ENCODE measurements around the gene SH2D5.
A peak's percentile ranks its signal among the peaks of the same experiment; 100 is the strongest.
"Not testable (repeated sequence)": the region's sequence is repeated elsewhere in the genome, so short reads cannot be mapped to it uniquely, and the experiment has no call there.

Gene SH2D5

DNA sequence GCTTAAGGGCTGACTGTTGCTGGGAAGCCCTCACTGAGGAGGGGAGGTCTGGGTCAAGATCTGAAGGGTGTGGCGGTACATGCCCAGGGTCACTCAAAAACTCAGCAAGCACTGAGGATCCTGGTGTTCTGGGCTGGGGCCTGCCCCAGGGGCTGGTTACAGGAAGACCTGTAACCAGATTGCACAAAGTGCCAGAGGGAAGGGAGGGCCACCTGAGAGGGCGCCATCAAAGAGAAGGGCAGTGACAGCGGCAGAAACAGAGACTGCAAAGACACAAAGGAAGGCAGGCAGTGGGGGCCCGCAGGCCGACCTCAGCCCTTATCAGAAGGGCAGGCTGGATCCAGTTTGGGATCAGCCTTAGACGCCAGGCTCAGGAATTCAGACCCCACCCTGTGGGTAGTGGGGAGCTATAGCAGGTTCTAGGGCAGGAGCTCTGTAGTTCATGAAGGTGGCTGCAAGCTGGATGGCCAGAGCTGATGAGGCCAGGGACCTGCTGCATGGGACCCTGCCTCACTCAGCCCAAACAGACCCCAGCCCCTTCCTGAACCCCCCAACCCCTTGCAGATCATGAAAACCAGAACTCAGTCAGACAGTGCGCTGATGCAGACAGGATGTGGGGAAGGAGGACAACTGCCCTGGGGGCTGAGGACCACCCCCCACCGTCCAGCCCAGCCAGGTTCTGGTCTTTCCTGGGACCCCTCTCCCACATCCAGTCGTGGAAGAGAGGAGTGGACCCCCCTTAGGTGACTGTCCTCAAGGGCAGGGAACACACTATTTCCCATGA, 3.9 kb downstream of the SH2D5 start:
- no peak for DNase-seq (ENCODE audit: low read depth)

DNA sequence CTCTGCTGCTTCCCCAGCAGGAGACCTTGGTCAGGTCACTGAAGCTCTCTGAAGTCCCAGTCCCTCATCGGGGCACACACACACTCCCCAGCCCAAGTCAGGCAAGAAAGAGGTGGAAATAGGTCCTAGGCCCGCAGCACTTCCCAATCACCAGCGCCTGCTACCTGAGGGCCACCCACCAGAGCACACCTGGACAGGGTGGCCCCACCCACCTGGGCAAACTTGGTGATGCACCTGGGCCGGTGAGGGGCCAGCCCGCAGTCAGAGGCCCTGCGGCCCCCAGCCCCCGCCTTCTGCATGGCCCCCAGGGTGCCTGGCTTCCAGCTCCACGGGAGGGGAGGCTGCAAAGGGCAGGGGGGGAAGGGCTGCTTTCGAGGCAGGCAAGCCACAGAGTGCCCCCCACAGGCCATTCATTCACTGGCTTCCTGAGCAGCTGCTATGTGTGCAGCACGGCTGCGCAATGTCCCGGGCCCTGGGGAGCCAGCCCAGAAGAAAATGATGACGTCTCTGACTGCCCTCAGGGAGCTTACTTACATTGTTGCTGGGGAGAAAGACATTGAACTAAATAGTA, 4.7 kb downstream of the SH2D5 start:
- no peak for DNase-seq (ENCODE audit: low read depth)

DNA sequence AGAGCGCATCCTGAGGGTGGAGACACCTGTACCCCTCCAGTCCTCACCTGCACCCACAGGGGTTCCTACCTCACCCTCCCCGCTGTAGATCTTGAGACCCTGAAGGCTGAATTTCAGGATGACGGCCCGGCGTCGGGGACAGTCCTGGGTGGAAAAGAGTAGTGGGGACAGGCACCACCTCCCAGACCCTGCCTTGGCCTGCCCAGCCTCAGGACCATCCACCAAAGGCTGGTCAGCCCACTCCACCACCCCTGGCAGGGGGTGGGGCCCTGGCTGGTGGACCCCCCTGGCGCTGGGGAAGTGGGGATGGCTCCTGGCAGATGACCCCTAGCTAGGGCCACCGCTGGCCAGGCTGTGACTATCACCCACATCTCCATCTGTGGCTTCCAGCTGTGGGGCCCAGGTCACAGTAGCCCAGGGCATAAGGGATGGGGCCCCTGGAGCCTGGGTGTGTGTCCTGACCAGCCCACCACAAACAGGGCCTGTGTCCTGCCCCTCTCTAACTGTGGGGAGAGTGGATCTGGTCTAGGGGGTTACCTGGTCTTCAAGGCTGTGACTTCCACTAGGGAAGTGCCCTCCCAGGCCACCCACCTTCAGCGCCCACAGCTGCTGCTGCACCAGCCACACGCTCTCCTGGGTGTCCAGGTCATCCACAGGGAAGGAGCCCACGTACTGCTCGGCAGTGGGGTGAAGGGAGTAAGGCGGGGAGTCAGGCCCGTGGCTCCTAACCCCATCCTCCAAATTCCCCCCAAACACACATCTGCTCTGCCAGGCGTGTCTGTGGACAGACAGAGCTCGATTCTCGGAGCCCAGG, 5.4 kb downstream of the SH2D5 start:
- no peak for DNase-seq (ENCODE audit: low read depth)

DNA sequence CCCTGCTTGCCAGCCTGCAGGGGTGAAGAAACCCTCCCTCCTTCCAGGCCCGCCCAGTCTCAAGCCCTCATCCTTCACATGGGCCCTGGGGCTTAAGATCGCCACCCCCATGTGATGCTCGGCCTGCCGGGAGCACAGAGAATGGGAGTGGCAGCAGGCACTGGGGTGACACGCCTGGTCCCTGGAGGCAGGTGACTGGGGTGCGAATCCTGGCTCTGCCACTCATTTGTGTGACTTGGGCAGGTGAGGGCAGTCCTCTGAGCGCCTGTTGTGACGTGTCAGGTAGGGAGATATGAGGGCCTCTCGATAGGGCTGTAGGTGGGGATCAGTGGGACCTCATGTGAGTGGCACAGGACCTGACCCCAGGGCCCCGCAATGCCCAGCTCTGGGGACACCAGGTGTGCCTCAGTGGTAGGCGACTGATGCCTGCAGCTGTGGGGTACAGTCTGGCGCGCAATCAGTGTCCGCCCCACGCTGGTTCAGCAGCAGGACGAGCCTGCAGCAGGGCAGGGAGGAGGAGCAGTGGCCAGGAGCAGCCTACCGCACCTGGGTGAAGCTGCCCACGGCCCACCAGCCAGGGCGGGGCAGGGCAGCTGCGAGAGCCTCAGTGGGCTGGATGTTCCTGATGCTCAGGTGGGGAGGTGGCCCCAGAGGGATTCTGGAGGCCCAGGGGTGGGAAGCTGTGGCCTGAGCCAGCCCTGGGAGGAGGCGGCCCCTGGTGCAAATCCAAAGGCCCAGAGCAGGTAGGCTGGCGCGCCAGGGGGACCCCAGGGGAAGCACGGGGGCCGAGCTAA, 6.2 kb downstream of the SH2D5 start:
- no peak for DNase-seq (ENCODE audit: low read depth)

DNA sequence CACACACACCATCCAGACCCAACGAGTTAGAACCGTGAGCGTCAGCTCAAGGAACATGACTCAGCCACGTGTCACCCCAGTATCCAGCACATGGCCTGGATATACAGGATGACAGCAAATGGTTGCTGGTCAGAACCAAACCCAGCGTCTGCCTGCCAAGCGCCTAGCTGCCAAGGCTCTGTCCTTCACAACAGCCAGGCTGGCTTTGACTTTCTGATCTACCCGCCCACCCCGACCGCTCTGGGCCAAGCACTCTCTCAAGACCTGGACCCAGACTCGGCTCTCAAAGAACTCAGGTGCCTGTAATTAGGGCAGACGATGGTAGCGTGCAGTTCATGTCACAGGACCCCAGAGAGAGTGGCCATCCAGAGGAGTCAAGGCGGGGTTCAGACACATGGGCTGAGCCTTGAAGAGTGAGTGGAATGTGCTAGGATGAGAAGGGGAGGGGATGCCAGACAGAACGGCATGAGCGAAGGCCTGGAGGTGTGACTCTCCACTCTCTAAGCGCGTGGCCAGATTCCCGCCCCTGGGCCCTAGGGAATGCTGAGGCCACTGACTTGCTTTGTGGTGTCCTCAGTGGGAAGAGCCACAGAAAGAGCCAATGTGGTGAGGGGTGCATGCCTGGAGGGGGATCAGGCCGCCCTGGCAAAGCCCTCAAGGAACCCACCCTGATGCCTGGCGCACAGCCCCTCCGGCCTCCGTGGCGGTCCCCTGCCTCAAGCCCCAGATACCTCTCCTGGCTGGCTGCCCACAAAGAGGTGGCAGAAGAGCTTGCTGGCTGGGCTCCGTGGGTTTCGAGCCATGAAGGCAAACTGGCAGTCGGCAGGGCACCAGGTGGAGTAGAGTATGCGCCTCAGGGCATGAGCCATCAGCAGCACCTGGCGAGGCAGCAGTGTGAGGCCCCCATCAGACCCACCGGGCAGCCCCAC, 7.0 kb downstream of the SH2D5 start:
- DNase-seq (ENCODE audit: low read depth), result no peak

DNA sequence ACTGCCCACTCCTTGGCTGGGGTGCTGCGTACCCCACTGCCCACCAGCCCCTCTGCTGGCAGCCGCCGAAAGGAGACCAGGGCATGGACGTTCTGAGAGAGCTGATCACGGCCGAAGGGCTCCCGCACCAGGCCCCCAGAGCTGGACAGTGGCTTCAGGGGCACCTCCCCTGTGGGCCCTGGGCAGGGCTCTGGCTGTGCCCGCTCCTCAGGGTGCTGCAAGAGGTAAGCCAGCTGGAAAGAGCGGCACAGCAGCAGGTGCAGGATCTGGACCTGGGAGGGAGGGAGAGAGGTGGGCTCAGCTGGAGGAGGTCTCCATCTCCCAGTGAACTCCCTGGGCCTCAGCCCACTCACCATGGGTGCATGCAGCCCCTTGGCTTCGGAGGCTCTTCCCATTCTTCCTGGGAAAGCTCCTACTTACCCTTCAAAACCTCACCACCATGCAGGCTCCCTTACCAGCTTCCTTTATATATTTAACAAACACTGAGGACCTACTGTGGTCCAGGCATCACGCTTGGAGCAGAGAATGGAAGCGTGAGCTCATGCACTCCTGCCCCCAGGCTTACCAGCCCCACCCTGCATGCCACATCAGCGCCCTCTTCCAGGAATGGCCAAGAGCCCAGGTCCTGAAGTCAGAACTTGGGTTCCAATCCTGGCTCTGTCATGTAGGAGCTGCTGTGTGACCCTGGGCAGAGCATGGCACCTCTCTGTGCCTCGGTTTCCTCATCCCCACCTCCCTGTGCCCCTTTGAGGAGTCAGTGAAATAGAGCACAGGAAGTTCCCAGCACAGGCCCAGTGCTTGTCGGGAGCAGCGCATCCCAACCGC, 7.9 kb downstream of the SH2D5 start:
- DNase-seq (ENCODE audit: low read depth), result no peak

DNA sequence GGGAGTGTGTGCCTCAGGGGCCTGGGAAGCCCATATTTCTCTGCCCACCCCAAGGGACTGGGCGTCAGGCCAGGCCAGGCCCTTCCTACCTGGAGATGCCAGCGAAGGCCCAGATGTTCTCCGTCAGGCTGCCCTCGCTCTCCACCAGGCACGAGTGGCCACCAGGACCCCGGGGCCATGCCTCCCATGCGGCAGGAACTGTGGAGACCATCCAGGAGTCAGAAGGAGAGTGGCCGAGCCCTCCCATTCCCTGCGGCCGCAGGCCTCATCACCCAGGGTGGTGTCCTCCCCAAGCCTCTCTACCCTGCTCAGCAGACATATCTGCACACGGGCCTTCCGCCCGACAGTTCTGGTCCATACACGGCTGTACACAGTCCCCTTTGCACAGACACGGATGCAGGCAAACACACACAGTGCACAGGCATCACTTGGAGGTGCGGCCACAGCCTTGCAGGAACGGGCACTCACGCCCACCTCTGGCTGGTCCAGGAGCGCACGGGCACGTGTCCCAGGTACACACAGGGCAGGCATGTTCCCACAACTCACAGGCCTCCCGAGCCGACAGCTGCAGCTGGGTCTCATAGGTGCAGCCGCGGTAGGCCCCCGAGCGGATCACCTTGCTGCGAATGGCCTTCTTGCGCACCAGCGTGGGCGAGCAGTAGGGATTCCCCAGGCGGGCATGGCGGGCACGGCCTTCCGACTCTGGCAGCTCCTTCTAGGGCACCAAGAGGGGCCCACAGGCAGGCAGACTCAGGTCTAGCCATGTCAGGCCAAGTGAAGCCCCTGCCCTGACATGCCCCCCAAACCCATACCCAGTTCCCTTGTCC, 8.8 kb downstream of the SH2D5 start:
- no peak for DNase-seq (ENCODE audit: low read depth)

DNA sequence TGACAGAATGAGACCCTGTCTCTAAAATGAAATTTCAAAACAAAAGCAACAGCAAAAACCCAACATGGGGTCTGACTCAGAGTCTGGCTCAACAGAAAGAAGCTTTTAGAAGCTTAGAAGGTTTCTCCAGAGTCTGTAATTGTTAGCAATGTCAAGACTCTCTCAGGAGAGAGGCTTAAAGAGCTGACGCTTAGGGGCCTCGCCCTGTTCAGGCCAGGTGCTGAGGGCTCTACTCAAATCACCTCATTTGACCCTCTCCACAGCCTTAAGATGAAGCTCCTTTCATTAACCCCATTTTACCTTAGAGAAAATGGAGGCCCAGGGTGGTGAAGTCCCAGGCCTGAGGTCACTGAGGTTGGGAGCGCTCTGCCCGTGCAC, 9.4 kb downstream of the SH2D5 start:
- DNase-seq (ENCODE audit: low read depth), result no peak

DNA sequence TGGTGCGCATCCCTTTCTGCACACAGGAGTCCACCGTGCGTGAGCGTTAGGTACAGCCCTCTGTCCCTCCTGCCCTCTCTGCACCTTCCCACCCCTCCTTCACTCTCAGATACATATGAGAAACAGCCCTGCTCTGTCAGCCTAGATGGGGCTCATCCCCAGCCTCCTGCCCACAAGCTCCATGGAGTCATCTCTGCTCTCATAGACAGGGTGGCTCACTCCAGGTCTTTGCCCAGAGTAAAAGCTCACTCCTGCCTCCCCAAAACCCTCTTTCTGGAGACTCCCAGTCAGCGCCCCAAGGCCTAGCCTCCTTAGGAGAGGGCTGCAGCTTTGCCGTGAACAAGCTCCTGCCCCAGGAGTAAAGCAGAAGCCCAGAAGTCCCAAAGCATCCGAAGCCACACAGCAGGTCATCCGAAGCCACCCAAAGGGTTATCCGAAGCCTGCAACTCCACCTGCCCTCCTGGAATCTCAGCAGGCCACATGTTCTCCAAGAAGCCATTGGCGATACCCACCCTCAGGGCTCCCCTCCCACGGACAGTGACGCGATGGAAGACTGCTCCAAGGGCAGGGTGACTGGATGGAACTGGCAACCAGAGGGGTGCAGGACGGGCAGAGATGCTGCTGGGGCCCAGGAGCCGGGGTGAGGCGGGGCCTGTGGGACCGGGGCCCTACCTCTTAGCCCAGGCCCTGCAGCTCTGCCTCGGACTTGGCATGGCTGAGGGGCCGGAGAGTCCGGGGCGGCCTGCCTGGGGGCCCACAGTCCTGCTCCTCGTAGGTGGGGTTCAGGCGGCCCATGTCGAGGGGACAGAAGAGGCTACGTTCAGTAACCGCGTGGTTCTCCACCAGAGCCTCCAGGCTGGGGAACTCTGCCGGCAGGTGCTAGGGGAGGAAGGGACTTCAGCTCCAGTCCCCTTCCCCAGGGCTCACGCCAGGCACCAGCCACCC, 11.1 kb downstream of the SH2D5 start:
- DNase-seq (ENCODE audit: low read depth), result no peak

DNA sequence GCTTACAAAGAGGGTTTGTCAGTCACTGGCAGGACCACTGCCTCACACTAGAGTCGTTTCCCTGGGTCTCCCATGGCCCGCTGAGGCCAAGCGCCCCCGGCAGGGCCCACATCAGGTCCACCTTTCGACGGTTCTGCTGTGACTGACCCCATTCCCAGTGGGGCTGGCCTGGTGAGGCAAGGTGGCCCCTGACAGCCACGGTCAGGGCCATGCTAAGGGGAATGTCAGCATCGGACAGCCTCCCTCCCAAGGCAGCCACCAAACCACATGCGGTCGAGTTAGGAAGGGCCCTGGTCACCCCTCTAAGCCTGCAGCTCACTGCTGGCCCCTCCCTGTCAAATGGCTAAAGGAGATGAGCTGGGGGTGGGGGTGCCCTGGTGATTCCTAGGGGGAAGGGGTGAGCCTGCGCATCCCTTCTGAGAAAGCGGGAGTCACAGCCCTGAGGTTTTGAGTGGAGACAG, 11.8 kb downstream of the SH2D5 start:
- no peak for DNase-seq (ENCODE audit: low read depth)

DNA sequence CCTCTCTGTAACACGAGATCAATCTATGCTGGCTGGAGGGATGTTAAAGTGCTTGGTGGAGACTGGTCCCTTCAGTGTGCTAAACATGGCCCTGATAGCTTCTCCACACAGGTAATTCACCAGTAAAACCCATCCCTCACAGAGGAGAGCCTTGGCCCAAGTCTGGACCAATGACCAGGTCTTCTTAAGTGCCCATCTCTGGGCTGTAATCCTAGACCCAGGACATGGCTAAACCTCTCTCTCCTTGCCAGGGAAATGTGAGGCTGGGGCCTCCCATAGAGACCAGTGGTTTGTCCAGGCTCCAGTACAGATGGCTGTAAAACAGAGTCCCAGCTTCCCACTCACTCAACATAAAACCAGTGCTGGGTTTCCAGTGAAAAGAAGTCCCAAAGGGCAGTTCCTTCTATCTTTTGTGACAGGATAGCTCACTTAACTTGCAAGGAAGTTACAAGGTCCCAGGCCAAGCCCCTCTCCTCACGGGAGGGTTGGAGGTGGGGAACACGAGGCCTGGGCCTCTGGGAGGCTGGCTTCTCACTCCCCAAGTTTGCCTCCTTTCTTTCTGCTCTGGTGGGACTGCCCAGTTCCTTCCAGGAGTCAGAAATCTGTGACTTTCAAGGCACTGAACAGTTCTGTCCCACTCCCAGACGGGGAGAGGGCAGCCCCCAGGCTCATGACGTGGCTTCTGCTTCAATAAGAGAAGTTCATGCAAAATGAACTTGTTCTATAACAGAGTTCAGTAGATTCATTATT, 12.5 kb downstream of the SH2D5 start:
- no peak for DNase-seq (ENCODE audit: low read depth)

DNA sequence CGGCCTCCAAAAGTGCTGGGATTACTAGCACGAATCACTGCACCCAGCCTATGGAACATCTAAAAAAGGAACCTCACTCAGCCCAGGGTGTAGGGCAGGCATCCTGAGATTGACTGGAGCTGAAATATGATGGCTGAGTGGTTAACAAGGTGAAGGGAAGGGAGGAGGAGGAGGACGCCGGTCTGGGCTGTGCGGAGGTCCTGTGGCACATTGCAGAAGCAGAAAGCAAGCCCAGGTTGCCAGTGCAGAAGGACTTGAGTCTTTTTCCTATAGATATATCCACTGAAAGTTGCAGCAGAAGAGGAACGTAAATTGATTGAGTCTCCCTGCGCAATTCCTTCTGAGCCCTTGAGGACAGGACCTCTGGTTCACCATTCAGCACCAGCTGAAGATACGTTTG, 13.2 kb downstream of the SH2D5 start:
- no peak for DNase-seq (ENCODE audit: low read depth)

DNA sequence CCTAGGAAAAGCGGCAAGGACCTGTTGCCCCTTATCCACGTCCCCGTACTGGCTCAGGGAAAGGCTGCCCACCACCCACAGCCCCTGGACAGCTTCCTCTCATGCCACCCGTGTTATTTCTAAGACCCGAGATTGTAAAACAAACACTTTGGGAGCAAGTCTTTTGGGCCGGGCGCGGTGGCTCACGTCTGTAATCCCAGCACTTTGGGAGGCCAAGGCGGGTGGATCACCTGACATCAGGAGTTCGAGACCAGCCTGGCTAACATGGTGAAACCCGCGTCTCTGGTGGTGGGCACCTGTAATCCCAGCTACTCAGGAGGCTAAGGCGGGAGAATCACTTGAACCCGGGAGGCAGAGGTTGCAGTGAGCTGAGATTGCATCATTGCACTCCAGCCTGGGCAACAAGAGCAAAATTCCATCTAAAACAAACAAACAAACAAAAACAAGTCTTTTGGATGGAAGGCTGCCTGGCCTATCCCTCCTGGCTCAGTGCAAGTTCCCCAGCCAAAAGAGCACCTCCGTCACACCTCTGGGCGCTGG, 14.1 kb downstream of the SH2D5 start:
- DNase-seq (ENCODE audit: low read depth), result not testable (repeated sequence)

DNA sequence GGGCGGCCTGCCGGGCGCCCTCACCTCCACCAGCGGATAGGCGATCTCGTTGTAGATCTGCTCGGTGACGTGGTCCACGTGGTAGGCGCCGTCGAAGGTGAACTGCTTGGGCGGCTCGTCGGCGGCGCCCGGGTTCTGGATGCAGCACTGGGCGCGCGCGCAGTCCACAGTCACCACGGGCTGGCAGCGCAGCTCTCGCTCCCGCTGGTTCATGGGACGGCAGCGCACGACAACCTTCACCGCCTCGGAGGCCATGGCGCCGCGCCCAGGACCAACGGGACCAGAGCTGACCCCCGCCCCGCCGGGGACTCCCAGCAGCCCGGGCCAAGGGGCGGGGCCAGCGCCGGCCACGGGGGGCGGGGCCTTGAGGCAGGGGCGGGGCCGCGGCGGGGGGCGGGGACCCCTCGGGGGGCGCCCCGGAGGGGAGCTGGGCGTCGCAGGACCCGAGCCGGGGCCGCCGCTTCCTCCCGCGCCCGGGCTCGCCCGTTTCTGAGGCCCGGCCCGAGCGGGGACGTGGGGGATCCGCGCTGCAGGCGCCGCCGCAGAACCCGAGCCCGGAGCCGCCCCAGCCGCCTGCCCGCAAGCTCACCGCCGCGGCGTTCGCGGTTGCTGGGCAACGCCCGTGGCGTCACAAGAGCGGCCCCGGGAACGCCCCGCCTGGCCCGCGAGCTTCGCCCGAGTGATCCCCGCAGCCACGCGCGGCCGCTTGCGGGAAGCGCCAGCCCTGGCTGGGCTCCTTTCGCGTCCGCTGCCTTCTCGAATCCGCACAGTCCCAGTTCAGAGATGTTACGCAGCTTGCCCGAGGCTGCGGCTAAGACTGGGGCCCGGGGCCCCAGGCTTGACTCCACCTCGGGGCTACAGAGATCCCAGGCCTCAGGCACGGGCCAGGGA, 14.8 kb downstream of the SH2D5 start, which contains the start of gene KIF17:
Gene KIF17, minus strand, starts transcription at position 556 of the 891 bp plus-strand sequence. Its CDS starts 301 bp downstream, at position 255.
- DNase-seq (ENCODE audit: low read depth), result peak; percentile 48

DNA sequence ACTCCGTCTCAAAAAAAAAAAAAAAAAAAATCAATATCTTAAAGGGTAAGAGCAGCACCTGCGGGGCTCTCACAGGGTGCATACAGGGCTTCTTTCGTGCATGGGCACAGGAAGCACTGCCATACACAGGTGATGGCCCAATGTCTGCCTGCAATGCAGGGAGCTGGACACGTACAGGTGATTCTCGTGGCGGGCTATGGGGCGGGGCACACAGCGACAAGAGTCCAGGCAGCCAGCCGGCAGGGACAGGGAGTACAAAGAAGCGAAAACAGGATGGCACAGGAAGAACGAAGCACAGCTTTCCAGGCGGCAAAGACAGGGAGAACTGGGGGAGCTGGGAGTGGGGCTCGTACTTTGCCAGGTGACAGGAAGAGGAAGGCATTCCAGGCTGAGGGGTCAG, 16.3 kb downstream of the SH2D5 start:
- no peak for DNase-seq (ENCODE audit: low read depth)

DNA sequence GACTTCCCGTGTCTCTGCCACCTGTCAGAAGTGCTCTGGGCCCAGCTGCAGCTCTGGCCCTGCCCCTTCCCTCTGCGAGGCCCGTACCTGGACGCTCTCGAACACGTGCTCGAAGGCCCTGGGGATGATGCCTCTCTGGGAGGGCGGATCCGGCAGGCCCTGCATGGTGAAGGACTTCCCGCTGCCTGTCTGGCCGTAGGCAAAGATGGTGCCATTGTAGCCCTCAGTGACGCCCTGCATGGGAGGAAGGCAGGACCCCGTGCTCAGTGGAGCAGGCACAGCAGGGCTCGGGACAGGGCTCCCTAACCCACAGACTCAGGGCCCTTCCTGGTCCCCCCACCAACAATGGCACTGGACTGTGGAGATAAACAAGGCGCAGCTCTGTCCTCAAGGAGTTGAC, 17.1 kb downstream of the SH2D5 start:
- DNase-seq (ENCODE audit: low read depth), result no peak

Measured in activated T-cell treated with anti-CD3 and anti-CD28 coated beads for 1 hour (primary cell).